ENCODE results near the gene RNF212.

- no peak for TF ChIP-seq POLR2A (IDR thresholded peaks at IDR 0.05)
- TF ChIP-seq, protein P1, sequence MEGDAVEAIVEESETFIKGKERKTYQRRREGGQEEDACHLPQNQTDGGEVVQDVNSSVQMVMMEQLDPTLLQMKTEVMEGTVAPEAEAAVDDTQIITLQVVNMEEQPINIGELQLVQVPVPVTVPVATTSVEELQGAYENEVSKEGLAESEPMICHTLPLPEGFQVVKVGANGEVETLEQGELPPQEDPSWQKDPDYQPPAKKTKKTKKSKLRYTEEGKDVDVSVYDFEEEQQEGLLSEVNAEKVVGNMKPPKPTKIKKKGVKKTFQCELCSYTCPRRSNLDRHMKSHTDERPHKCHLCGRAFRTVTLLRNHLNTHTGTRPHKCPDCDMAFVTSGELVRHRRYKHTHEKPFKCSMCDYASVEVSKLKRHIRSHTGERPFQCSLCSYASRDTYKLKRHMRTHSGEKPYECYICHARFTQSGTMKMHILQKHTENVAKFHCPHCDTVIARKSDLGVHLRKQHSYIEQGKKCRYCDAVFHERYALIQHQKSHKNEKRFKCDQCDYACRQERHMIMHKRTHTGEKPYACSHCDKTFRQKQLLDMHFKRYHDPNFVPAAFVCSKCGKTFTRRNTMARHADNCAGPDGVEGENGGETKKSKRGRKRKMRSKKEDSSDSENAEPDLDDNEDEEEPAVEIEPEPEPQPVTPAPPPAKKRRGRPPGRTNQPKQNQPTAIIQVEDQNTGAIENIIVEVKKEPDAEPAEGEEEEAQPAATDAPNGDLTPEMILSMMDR (IDR thresholded peaks at IDR 0.05) = no peak
Observed at GRCh38 chr4:1036095-1036494, 77.3 kb downstream of the RNF212 start.
